ENCODE results near the gene AHR.
A peak's percentile ranks its signal among the peaks of the same experiment; 100 is the strongest.

Gene AHR

GRCh38 chr7:17298102-17298839 is at the start of gene AHR:
TSS of gene AHR (plus strand) at chr7:17298652. CDS start at chr7:17299265, 613 bp downstream.
- DNase-seq (ENCODE audit: extremely low read depth in 1 of 2, low read depth in 1 of 2), result peak; percentile 72 to 82

- no peak for DNase-seq (ENCODE audit: extremely low read depth in 1 of 2, low read depth in 1 of 2)
Measured at GRCh38 chr7:17253885-17254284, 44.6 kb upstream of the AHR start.

DNA sequence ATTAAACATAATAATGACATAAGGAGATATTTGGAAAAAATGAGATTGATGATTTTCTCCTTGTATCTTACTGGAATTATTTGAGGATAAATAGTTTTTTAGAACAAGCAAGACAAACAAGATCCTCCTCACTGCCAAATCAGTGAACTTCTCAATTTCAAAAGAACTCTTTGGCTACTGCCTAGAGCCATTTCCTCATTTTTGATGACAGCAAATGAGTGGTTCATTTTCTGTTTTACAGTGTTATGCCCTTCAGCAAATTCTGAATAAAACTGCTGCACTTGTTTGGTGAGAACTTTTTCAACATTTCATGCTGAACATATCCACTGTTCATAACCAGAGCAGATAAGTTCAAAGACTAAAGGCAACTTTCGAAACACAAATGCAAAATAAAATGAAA is 42.5 kb upstream of the AHR start:
- no peak for DNase-seq (ENCODE audit: extremely low read depth in 1 of 2, low read depth in 1 of 2)

DNA sequence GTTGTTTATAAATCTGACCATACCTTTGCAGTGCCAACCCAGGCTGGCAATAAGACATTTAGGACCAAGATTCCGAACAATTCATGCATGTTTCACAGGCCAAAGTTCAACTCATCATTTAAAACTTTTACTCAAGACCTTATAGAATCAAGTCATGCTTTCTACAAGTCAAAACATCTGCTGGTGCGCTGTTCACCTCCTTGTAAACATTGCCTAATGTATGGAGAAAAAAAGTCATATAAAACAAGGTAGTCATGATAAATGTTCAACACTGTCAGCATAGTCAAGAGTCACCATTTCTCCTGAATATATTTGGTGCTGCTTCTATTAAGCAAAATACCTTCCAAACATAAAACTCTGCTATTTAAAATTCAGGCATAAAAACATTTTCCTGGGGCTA is 42.1 kb upstream of the AHR start:
- DNase-seq (ENCODE audit: extremely low read depth in 1 of 2, low read depth in 1 of 2), result no peak

GRCh38 chr7:17266565-17266964 is 31.9 kb upstream of the AHR start:
- DNase-seq (ENCODE audit: extremely low read depth in 1 of 2, low read depth in 1 of 2), result no peak

DNA sequence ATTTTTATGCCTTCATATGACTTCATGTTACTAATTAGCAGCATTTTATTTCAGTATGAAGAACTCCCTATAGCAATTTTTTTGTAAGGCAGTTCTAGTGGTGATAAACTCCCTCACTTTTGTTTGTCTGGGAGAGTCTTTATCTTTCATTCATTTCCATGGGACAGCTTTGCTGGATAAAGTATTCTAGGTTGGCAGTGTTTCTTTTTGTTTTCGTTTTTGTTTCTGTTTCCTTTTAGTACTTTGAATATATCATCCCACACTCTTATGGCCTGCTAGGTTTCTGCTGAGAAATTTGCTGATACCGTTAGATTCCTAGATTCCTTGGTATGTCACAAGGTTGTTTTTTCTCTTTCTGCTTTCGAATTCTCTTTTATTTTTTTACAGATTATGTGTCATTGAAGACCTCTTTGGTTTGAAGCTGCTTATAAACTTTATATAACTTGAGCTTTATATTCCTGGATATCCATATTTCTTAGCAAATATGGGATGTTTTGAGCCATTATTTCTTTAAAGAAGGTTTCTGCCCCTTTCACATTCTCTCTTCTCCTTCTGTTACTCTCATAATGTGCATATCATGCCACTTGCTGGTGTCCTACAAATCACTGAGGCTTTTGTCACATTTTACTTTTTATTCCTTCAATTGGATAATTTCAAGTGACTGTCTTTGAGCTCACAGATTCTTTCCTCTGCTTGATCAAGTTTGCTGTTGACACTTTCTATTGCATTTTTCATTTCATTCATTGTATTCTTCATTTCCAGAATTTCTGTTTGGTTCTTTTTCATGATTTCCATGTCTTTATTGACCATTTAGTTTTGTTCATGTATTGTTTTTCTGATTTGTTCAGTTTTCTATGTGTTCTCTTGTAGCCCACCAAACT is 28.9 kb upstream of the AHR start:
- no peak for DNase-seq (ENCODE audit: extremely low read depth in 1 of 2, low read depth in 1 of 2)

DNA sequence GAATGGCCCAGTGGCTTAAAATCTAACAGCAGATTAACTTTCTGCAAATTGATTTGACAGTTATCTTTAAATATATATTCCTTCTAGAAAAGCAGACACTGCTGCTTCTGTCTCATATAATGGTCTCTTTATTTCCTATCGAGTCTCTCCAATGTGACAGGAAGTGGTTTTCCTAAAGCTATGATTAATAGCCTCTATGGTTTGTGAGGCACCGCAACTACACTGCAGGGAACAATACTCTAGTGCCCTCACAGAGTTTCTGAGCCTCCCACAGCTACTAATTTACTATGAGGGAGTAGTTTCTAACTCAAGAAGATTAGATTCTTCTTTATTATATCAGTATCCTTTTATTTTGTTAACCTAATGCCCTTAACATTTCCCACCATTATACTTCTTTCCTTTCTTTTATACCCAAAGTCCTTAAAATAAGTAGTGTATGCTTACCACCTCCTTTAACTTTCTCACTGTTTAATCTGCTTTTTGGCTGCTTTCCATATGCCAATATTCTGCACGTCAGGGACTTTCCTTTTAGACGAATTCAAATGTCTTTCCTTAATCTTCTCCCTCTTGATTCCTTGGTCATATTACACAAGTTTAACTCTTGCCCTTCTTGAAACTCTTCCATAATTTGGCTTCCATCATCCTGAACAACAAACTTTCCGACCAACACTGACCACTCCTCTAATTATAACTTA is 23.8 kb upstream of the AHR start:
- no peak for DNase-seq (ENCODE audit: extremely low read depth in 1 of 2, low read depth in 1 of 2)

DNA sequence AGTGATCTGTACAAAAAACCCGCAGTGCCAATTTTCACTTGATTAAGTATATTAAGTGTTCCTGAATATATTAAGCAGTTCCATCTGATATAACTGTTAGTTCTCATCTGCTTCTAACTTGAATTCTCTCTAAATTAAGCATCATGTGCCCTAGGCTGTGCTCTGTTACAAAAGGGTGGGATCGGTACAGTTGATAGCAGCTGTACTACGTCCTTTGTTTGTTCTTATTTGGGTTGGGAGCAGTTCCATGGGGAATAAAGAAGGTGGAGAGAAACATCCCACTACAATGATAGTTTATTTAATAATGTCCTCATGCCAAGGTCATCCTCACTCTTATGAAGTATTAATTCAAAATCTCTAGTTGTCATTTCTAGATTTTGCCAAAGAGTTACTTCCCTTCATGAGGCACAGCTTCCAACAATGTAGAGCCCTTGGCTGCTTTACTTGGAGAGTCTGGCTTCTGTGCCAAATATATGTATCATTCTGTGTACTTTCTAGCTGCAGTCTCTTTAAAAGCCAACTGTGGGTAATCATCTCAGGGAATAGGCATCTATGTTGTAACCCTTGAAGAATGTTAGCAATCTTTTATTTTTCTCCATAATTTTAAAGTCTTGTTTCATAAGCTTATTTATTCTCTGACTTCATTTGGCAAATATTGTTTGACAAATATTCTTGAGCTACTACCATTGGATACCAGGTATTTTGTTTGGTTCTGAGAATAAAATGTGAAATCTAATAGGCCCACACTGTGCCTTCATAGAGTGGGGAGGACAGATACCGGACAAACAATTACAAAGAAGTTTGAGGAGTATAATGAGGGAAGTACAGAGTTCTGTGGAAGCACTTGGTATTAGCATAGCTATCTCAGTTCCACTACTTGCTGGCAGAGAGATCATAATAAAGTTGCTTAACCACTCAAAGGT is 22.4 kb upstream of the AHR start:
- no peak for DNase-seq (ENCODE audit: extremely low read depth in 1 of 2, low read depth in 1 of 2)

DNA sequence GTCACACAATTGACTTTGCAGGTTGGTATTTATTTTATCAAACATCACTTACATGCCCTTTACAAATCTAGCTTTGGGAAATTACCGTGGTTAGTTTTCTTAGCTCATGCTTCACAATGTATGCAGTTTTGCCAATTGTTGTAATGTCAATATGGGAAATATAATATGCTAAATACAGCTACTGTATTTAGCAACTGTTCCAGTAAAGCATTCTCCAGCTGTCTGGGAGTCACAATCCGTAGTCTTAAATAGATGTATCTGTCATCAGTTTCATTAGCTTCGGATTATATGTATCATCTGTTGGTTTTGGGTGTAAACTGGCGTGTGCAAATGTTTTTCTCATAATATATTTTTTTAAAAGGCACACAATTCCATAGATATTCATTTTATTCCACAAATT is 19.4 kb upstream of the AHR start:
- no peak for DNase-seq (ENCODE audit: extremely low read depth in 1 of 2, low read depth in 1 of 2)

DNA sequence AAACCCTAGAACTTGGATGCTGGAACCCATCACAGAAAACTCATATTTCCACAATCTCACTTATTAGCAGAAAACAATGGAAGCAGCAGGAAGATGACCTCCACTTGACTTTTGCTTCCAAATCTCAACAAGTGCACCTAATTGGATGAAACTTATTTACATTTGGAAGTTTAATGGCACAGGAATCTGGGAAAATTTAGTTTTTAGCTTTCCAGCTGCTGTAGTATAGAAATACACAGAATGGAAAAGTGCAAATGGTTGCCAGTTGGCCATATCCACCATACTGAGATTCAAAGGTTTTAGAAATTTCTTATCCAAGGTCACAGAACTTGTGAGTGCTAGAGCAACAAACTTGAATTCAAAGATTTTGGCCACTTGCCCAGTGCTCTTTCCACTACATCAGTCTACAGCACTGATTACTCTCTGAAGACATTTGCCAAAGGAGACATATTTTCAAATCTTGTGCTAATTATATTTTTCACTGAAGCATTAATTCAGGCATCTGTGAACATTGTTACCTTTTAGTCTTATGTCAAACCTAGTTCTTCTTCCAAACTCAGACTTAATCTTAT is 9.3 kb upstream of the AHR start:
- DNase-seq (ENCODE audit: extremely low read depth in 1 of 2, low read depth in 1 of 2), result no peak

- DNase-seq (ENCODE audit: extremely low read depth in 1 of 2, low read depth in 1 of 2), result no peak
Measured at GRCh38 chr7:17292843-17293242, 5.6 kb upstream of the AHR start.

- DNase-seq (ENCODE audit: extremely low read depth in 1 of 2, low read depth in 1 of 2), result no peak
Measured at GRCh38 chr7:17293481-17293880, 5.0 kb upstream of the AHR start.

DNA sequence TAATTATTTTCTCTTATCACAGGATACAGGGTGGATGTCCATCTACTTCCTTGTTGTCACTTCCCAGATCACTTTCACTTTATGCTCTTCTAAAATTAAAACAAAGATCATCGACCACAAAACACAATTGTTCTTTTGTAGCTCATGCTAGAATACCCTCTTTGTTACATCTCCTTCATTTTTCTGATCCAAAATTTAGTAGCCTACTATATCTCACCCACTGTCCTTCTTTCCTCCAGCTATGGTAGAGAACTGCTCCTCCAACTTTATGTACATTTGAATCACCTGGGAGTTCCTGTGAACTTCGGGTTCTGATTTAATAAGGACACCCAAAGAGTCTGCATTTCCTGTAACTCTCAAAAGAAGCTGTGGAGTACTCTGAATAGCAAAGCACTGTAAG is 1.2 kb upstream of the AHR start:
- no peak for DNase-seq (ENCODE audit: extremely low read depth in 1 of 2, low read depth in 1 of 2)

GRCh38 chr7:17298840-17299482 is 509 bp downstream of the AHR start:
- peak; percentile 16 to 23 for DNase-seq (ENCODE audit: extremely low read depth in 1 of 2, low read depth in 1 of 2)

- DNase-seq (ENCODE audit: extremely low read depth in 1 of 2, low read depth in 1 of 2), result no peak
Measured at GRCh38 chr7:17299483-17299991, 1.1 kb downstream of the AHR start.

DNA sequence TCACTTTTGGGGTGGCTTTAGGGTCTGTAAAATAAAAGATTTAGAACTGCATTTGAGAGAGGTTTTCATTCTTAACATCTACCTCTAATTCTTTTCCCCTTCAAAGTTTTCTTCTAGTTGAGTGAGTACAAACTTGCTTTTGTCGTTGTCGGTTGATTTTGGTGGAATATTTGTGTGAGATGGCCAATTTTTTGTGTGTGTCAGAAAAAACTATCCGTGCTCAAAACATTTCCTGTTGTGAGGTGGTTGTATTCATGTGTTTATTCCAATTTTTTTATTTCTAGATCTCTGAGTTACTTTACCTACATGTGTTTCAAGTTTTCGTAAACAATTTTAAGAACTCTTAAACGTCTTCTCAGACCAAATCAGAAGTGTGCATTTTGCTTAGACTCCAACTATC is 1.6 kb downstream of the AHR start:
- no peak for DNase-seq (ENCODE audit: extremely low read depth in 1 of 2, low read depth in 1 of 2)

- no peak for DNase-seq (ENCODE audit: extremely low read depth in 1 of 2, low read depth in 1 of 2)
Measured at GRCh38 chr7:17300437-17300836, 2.0 kb downstream of the AHR start.

DNA sequence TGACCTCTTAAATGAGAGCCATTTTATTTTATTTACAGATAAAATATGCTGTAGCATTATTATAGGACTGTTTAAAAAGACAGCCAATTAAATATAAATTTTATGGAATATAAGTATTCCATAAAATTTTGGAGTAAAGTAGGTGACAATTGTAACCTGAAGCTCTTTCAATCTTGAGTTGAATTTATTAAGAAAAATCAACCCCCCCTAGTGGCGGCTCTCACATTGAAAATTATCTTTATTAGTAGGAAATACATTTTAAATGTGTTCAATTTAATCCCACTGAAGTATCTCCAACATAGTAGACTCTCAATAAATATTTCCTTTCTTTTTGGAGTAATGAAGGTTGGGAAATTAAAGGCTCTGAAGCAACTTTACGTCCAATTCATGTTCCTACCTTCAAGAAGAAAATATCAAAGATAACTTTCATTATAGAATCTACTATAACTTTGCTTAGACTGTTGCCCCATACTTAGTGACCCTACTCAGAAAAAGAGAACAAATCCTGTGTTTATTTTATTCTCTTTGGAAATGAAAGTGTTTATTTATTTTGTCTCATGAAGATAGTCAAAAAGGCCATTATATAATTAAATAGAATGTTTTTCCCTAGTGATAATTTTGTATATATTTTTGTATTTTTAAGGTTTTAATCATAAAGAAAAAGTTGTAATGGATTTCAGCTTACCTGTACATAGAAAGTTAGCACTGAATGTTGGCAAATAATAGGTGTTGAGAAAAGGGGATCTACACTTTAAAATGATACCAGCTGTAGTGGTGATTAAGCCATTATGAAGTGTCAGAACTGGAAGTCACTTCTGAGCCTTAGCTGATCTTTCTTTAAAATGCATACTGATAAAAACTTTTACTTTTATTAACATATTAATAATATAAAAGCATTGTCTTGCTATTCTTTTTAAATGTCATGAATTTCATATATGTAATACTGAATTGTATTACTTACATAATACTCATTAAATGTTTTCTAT is 3.3 kb downstream of the AHR start:
- no peak for DNase-seq (ENCODE audit: extremely low read depth in 1 of 2, low read depth in 1 of 2)

All from stimulated activated CD8-positive, alpha-beta memory T cell treated with anti-CD3 and anti-CD28 coated beads, Interleukin-7, amount 100 ng/mL, for 48 hours (primary cell).